GM21528 (cell line): ENCODE measurements around the gene UBR7.
"Not testable (repeated sequence)": the region's sequence is repeated elsewhere in the genome, so short reads cannot be mapped to it uniquely, and the experiment has no call there.

ENCODE experiments used
- ATAC-seq: cut with Tn5 transposase; IDR thresholded peaks from one replicate; pipeline ENCODE4 v1.9.1; 2021; ENCODE audit warnings: mild to moderate bottlenecking, moderate library complexity; ENCODE audit not compliant: unreplicated experiment, low FRiP score

Gene UBR7

GRCh38 chr14:93206793-93207467, at the start of gene UBR7, which contains the start of gene GON7:
UBR7 (plus strand) TSS chr14:93207256; CDS start chr14:93207292, 36 bp downstream.
GON7 (minus strand) TSS chr14:93207065; CDS start chr14:93207037, 28 bp downstream.
- ATAC-seq, result peak; percentile 83

- not testable (repeated sequence) for ATAC-seq
Measured at GRCh38 chr14:93158349-93158748, 48.7 kb upstream of the UBR7 start.

- ATAC-seq, result not testable (repeated sequence)
Measured at GRCh38 chr14:93159625-93160352, 47.3 kb upstream of the UBR7 start.

- ATAC-seq, result no peak
Measured at GRCh38 chr14:93160353-93160801, 46.7 kb upstream of the UBR7 start.

GRCh38 chr14:93161411-93161940, 45.6 kb upstream of the UBR7 start:
- ATAC-seq, result no peak

GRCh38 chr14:93163564-93163963, 43.5 kb upstream of the UBR7 start:
- ATAC-seq, result no peak

- not testable (repeated sequence) for ATAC-seq
Measured at GRCh38 chr14:93165271-93166265, 41.5 kb upstream of the UBR7 start.

- not testable (repeated sequence) for ATAC-seq
Measured at GRCh38 chr14:93168610-93169009, 38.4 kb upstream of the UBR7 start.

- ATAC-seq, result not testable (repeated sequence)
Measured at GRCh38 chr14:93169619-93170018, 37.4 kb upstream of the UBR7 start.

- ATAC-seq, result not testable (repeated sequence)
Measured at GRCh38 chr14:93170141-93170540, 36.9 kb upstream of the UBR7 start.

GRCh38 chr14:93171376-93171775, 35.7 kb upstream of the UBR7 start:
- no peak for ATAC-seq

GRCh38 chr14:93173943-93174395, 33.1 kb upstream of the UBR7 start:
- no peak for ATAC-seq

- ATAC-seq, result not testable (repeated sequence)
Measured at GRCh38 chr14:93174731-93175130, 32.3 kb upstream of the UBR7 start.

- no peak for ATAC-seq
Measured at GRCh38 chr14:93175492-93175891, 31.6 kb upstream of the UBR7 start.

GRCh38 chr14:93183596-93184317, 23.3 kb upstream of the UBR7 start:
- ATAC-seq, result no peak

GRCh38 chr14:93184391-93185348, 22.4 kb upstream of the UBR7 start, which contains the start of the genes LYSET and MOAP1:
LYSET (plus strand) TSS chr14:93185317; CDS start chr14:93185406, 89 bp downstream.
MOAP1 (minus strand) TSS chr14:93184897; CDS start chr14:93184242, 655 bp downstream.
- ATAC-seq, result peak; percentile 82

- ATAC-seq, result peak; percentile 1
Measured at GRCh38 chr14:93185349-93185720, 21.7 kb upstream of the UBR7 start.

- ATAC-seq, result no peak
Measured at GRCh38 chr14:93186466-93186865, 20.6 kb upstream of the UBR7 start.
